ENCODE measurements around the gene SLC13A3.

Gene SLC13A3

GRCh38 chr20:46573234-46573633, 78.0 kb downstream of the SLC13A3 start:
- no peaks in the 10 kb centered on the region for H3K9me3 Mint-ChIP-seq
- H3K27me3 Mint-ChIP-seq: peaks cover 17 to 30% of the 10 kb centered on the region in 2 donors
- H3K36me3 Mint-ChIP-seq: no peaks in the 10 kb centered on the region
- ATAC-seq (replicated peaks) (no peak), DNase-seq (no peak)
- H3K27ac Mint-ChIP-seq: no peak overlapping the region
- H3K4me1 Mint-ChIP-seq: peaks cover 4 to 9% of the 10 kb centered on the region in 2 donors
- no peak overlapping the region for H3K4me3 Mint-ChIP-seq

DNA sequence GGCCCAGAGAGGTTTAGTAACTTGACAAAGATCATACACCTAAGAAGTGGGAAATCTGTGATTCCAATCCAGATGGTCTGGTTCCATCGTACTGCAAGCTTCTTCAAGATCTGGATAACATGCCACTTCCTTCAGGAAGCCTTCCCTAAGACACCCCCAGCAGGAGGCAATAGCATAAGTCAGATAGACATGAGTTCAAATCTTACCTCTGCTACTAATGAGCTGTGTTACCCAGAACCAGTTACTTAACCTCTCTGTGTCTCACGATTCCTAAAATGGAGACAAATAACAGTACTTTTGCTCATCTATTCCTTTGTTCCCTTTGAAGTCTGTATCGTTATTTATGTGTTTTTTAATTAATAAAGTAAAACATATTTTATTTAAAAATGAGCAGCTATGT, 78.5 kb downstream of the SLC13A3 start:
- no peak for ATAC-seq (replicated peaks)
- Mint-ChIP-seq H3K9me3 (no peaks in the 10 kb centered on the region), H3K27ac (no peak overlapping the region)

GRCh38 chr20:46572153-46572552, 79.1 kb downstream of the SLC13A3 start:
- Mint-ChIP-seq H3K36me3 (no peaks in the 10 kb centered on the region), H3K4me1 (peaks cover 4 to 9% of the 10 kb centered on the region in 2 donors), H3K4me3 (no peak overlapping the region), H3K9me3 (no peaks in the 10 kb centered on the region), H3K27me3 (peaks cover 20 to 37% of the 10 kb centered on the region in 2 donors), H3K27ac (no peak overlapping the region)
- DNase-seq (no peak), ATAC-seq (replicated peaks) (no peak)

More for the DNA sequence above, 78.5 kb downstream of the SLC13A3 start:
- Mint-ChIP-seq H3K4me3 (no peak overlapping the region), H3K4me1 (peaks cover 4 to 9% of the 10 kb centered on the region in 2 donors), H3K36me3 (no peaks in the 10 kb centered on the region), H3K27me3 (peaks cover 17 to 31% of the 10 kb centered on the region in 2 donors)
- DNase-seq: no peak

DNA sequence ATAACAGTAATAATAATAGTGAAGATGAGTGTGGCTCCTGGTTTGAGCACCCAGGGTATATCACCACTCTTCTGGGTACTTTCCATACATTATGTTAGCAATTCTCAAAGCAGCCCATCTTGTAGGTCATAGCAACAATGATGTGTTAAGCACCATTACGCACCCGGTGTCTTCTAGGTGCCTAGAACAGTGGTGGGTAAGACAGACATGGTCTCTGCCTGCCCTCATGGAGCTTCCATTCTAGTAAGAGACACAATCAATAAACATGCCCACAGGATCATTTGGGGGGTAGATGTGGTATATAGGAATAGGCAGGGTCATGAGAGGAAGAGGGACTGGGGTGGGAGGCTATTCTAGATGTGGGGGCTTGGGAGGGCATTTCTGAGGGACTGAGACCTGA, 79.8 kb downstream of the SLC13A3 start:
- Mint-ChIP-seq H3K4me3 (no peak overlapping the region), H3K4me1 (peaks cover 4 to 9% of the 10 kb centered on the region in 2 donors), H3K27ac (no peak overlapping the region), H3K36me3 (no peaks in the 10 kb centered on the region), H3K27me3 (peaks cover 19 to 37% of the 10 kb centered on the region in 2 donors), H3K9me3 (no peaks in the 10 kb centered on the region)
- no peak for ATAC-seq (replicated peaks)
- DNase-seq: no peak

- H3K27me3 Mint-ChIP-seq: peaks cover 24 to 38% of the 10 kb centered on the region in 2 donors
- no peak overlapping the region for H3K4me3 Mint-ChIP-seq
- peaks cover 3 to 7% of the 10 kb centered on the region in 2 donors for H3K4me1 Mint-ChIP-seq
- H3K36me3 Mint-ChIP-seq: no peaks in the 10 kb centered on the region
- ATAC-seq (replicated peaks): no peak
- no peak for DNase-seq
- no peaks in the 10 kb centered on the region for H3K9me3 Mint-ChIP-seq
- no peak overlapping the region for H3K27ac Mint-ChIP-seq
Measured at GRCh38 chr20:46570956-46571355, 80.3 kb downstream of the SLC13A3 start.

DNA sequence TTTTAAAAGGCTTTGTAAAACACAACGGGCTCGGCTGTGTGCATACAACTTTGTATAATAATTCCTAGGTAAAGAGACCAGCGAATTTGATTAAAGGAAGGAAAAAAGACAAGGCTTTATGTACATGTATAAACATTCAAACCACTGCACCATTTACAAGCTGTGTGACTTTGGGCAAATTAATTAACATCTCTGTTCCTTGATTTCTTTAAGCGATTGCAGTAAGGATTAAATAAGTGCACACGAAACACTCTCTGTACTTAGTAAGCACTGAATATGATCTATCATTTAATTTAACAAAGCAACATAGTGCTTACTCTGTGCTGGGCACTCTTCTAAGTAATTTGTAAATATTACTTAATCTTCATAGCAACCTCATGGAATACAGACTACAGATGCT, 81.3 kb downstream of the SLC13A3 start:
- Mint-ChIP-seq H3K9me3 (no peaks in the 10 kb centered on the region), H3K27me3 (peaks cover 24 to 40% of the 10 kb centered on the region in 2 donors), H3K36me3 (no peaks in the 10 kb centered on the region), H3K4me1 (no peaks in the 10 kb centered on the region), H3K4me3 (no peak overlapping the region), H3K27ac (no peak overlapping the region)
- no peak for ATAC-seq (replicated peaks)
- DNase-seq: no peak

GRCh38 chr20:46568570-46569129, 82.6 kb downstream of the SLC13A3 start:
- no peak overlapping the region for H3K4me3 Mint-ChIP-seq
- no peak for ATAC-seq (replicated peaks)
- DNase-seq: no peak
- no peaks in the 10 kb centered on the region for H3K36me3 Mint-ChIP-seq
- H3K9me3 Mint-ChIP-seq: no peaks in the 10 kb centered on the region
- peaks cover 24 to 40% of the 10 kb centered on the region in 2 donors for H3K27me3 Mint-ChIP-seq
- no peak overlapping the region for H3K27ac Mint-ChIP-seq
- H3K4me1 Mint-ChIP-seq: no peaks in the 10 kb centered on the region

DNA sequence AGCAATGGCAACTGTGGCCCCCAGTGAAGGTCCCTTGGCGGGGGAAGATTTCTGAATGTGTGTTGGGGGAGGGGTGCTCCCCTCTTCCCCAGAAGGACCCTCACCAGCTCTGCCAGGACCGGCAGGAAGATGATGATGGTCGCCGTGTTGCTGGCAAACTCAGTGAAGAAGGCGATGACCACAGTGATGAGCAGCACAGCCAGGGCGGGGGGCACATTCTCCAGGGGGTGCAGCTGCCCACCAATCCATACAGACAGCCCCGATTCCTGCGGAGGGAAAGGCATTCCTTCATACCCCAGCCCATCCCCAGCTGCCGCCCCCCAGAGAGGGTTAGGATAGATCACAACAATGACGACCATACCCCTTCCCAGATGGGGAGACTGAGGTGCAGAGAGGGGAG, 85.1 kb downstream of the SLC13A3 start:
- Mint-ChIP-seq H3K4me3 (no peak overlapping the region), H3K27ac (no peak overlapping the region), H3K4me1 (no peaks in the 10 kb centered on the region), H3K9me3 (no peaks in the 10 kb centered on the region), H3K36me3 (no peaks in the 10 kb centered on the region), H3K27me3 (peaks cover 14 to 34% of the 10 kb centered on the region in 2 donors)
- ATAC-seq (replicated peaks): no peak
- no peak for DNase-seq

- Mint-ChIP-seq H3K27me3 (peaks cover 11 to 22% of the 10 kb centered on the region in 2 donors), H3K27ac (no peak overlapping the region), H3K4me1 (peaks cover 0 to 3% of the 10 kb centered on the region in 2 donors), H3K36me3 (no peaks in the 10 kb centered on the region), H3K4me3 (no peak overlapping the region), H3K9me3 (no peaks in the 10 kb centered on the region)
- DNase-seq (no peak), ATAC-seq (replicated peaks) (no peak)
Measured at GRCh38 chr20:46564241-46564957, 86.9 kb downstream of the SLC13A3 start.

DNA sequence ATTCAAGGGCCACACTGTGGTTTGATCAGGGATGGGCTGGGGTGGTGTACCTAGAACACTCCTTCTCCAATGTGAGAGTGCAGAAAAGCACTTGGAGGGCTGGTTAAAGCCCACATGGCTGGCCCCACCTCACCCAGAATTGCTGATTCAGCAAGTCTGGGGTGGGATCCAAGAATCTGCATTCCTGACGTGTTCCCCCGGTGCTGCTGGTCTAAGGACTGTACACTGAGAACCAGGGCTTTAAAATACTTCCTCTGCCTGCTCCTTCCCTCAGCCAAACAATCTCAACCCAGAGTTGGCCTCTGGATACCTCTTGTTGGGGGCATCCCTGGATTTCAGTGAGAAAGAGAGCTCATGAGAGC, 87.4 kb downstream of the SLC13A3 start:
- Mint-ChIP-seq H3K4me3 (no peak overlapping the region), H3K27me3 (peaks cover 11 to 20% of the 10 kb centered on the region in 2 donors), H3K9me3 (no peaks in the 10 kb centered on the region), H3K27ac (no peak overlapping the region), H3K4me1 (peaks cover 0 to 3% of the 10 kb centered on the region in 2 donors), H3K36me3 (no peaks in the 10 kb centered on the region)
- ATAC-seq (replicated peaks): no peak
- no peak for DNase-seq

- peaks cover 11 to 20% of the 10 kb centered on the region in 2 donors for H3K27me3 Mint-ChIP-seq
- no peak overlapping the region for H3K4me3 Mint-ChIP-seq
- H3K27ac Mint-ChIP-seq: no peak overlapping the region
- no peaks in the 10 kb centered on the region for H3K36me3 Mint-ChIP-seq
- peaks cover 5% of the 10 kb centered on the region in 2 donors for H3K4me1 Mint-ChIP-seq
- ATAC-seq (replicated peaks) (no peak), DNase-seq (no peak)
- H3K9me3 Mint-ChIP-seq: no peaks in the 10 kb centered on the region
Measured at GRCh38 chr20:46563170-46563859, 87.9 kb downstream of the SLC13A3 start.

- ATAC-seq (replicated peaks) (peak; percentile 86 to 87), DNase-seq (peak; percentile 52)
- H3K9me3 Mint-ChIP-seq: no peaks in the 10 kb centered on the region
- no peaks in the 10 kb centered on the region for H3K36me3 Mint-ChIP-seq
- H3K4me3 Mint-ChIP-seq: no peak overlapping the region
- H3K4me1 Mint-ChIP-seq: peaks cover 8 to 11% of the 10 kb centered on the region in 2 donors
- H3K27me3 Mint-ChIP-seq: peaks cover 8 to 17% of the 10 kb centered on the region in 2 donors
- no peak overlapping the region for H3K27ac Mint-ChIP-seq
Measured at GRCh38 chr20:46562373-46563169, 88.7 kb downstream of the SLC13A3 start.

GRCh38 chr20:46562009-46562372, 89.3 kb downstream of the SLC13A3 start:
- Mint-ChIP-seq H3K36me3 (no peaks in the 10 kb centered on the region), H3K4me1 (peaks cover 13 to 15% of the 10 kb centered on the region in 2 donors), H3K9me3 (no peaks in the 10 kb centered on the region), H3K27ac (no peak overlapping the region), H3K27me3 (peaks cover 6 to 14% of the 10 kb centered on the region in 2 donors), H3K4me3 (no peak overlapping the region)
- DNase-seq (no peak), ATAC-seq (replicated peaks) (no peak)

GRCh38 chr20:46559685-46560440, 91.4 kb downstream of the SLC13A3 start:
- H3K27me3 Mint-ChIP-seq: no peaks in the 10 kb centered on the region
- H3K27ac Mint-ChIP-seq: no peak overlapping the region
- ATAC-seq (replicated peaks): no peak

More at GRCh38 chr20:46559685-46560440, 91.4 kb downstream of the SLC13A3 start:
- H3K4me1 Mint-ChIP-seq: peaks cover 22 to 29% of the 10 kb centered on the region in 2 donors
- DNase-seq: no peak
- H3K9me3 Mint-ChIP-seq: no peaks in the 10 kb centered on the region
- no peak overlapping the region for H3K4me3 Mint-ChIP-seq
- no peaks in the 10 kb centered on the region for H3K36me3 Mint-ChIP-seq

All from stimulated activated naive B cell treated with anti-CD40 and anti-IgM and Interleukin-4, amounts not matched to agents 10 μg/mL and 1 μg/mL and 100 μg/mL, for 72 hours (primary cell).